Keratinocyte (primary cell): ENCODE data around the gene SNAPC4. TPM values are rescaled to one million over a fixed set of nuclear protein-coding genes. Genes with fewer than 3 reads are reported as not detected.

Source experiments
- DNase-seq: peaks from one replicate; pipeline ENCODE4 v3.0.0-alpha.2; 2011; ENCODE audit warnings: low read depth, missing footprints, low spot score
- FAIRE-seq: peaks from 2 replicates; lab custom pipeline; 2011; peaks lifted over from hg19 to GRCh38; lab: Jason Lieb, UNC
- H2AFZ ChIP-seq: 2 replicates; pipeline ENCODE4 v1.6.0; 2012; ENCODE audit warnings: low read length, control low read depth, inconsistent platforms; ENCODE audit not compliant: control insufficient read depth
- H3K27ac ChIP-seq: 2 replicates; pipeline ENCODE4 v1.5.1; 2011; ENCODE audit warnings: low read length; ENCODE audit not compliant: control insufficient read depth, insufficient read depth
- H3K27me3 ChIP-seq: 3 replicates; pipeline ENCODE4 v1.6.0; 2011; ENCODE audit warnings: low read length; ENCODE audit not compliant: control insufficient read depth, insufficient read depth; ENCODE audit errors: extremely low read depth
- H3K36me3 ChIP-seq, 2 experiments: 2 replicates in 1 of 2; 3 replicates in 1 of 2; pipeline ENCODE4 v1.5.1; 2011; ENCODE audit warnings: low read length in 2 of 2, mild to moderate bottlenecking in 1 of 2; ENCODE audit not compliant: control insufficient read depth in 2 of 2, insufficient read depth in 2 of 2; ENCODE audit errors: extremely low read depth in 1 of 2
- H3K4me1 ChIP-seq: 3 replicates; pipeline ENCODE4 v1.5.1; 2011; ENCODE audit warnings: low read length; ENCODE audit not compliant: control insufficient read depth, insufficient read depth; ENCODE audit errors: extremely low read depth
- H3K4me2 ChIP-seq: 3 replicates; pipeline ENCODE4 v1.6.0; 2011; ENCODE audit warnings: low read depth, low read length; ENCODE audit not compliant: control insufficient read depth, insufficient read depth; ENCODE audit errors: extremely low read depth
- H3K4me3 ChIP-seq, 3 experiments: fragments of 200-600 bp in 1 of 3; sonication (generic) in 1 of 3; 2 replicates in 2 of 3; 3 replicates in 1 of 3; pipeline ENCODE4 v1.5.1; 2011 to 2016; ENCODE audit warnings: low read length in 3 of 3, mild to moderate bottlenecking in 3 of 3, control low read depth in 2 of 3, inconsistent platforms in 1 of 3, low read depth in 1 of 3, mixed read lengths in 1 of 3, mixed run types in 1 of 3, moderate library complexity in 1 of 3; ENCODE audit not compliant: control insufficient read depth in 2 of 3, insufficient read depth in 2 of 3; ENCODE audit errors: extremely low read depth in 1 of 3
- H3K79me2 ChIP-seq: 2 replicates; pipeline ENCODE4 v1.6.0; 2012; ENCODE audit warnings: low read length; ENCODE audit not compliant: control insufficient read depth, insufficient read depth
- H3K9ac ChIP-seq: 3 replicates; pipeline ENCODE4 v1.6.0; 2011; ENCODE audit warnings: low read length; ENCODE audit not compliant: control insufficient read depth, insufficient read depth; ENCODE audit errors: extremely low read depth
- H3K9me1 ChIP-seq: 3 replicates; pipeline ENCODE4 v1.6.0; 2011; ENCODE audit warnings: low read length; ENCODE audit not compliant: control insufficient read depth, insufficient read depth; ENCODE audit errors: extremely low read depth
- H3K9me3 ChIP-seq: 2 replicates; pipeline ENCODE4 v1.5.1; 2012; ENCODE audit warnings: low read depth, low read length; ENCODE audit not compliant: control insufficient read depth
- H4K20me1 ChIP-seq: 3 replicates; pipeline ENCODE4 v1.6.0; 2011; ENCODE audit warnings: low read length; ENCODE audit not compliant: control insufficient read depth, insufficient read depth; ENCODE audit errors: extremely low read depth
- EZH2 ChIP-seq: IDR thresholded peaks from one replicate; pipeline ENCODE4 v1.6.1; 2012; ENCODE audit warnings: inconsistent platforms, mild to moderate bottlenecking, low read length, moderate library complexity
- dilution Hi-C: fragments of 300-500 bp; cut with MboI; formaldehyde crosslinking; loops from one replicate; pipeline ENCODE4 v1.7.0; 2020; ENCODE audit warnings: low sequenced_read_pairs; ENCODE audit not compliant: extremely low pct_ligation_motif_present
- polyA plus RNA-seq, 5 experiments: library from polyadenylated mRNA; depleted of rRNA in 3 of 5; stranded (reverse) in 3 of 5; stranded (forward) in 1 of 5; unstranded in 1 of 5; fragments of >200 nt; gene quantifications; 1 replicate in 1 of 5; 2 replicates in 3 of 5; 3 replicates in 1 of 5; pipeline versions ENCODE4 v1.2.1 to v1.2.3, GENCODE V29; 2011 to 2012; ENCODE audit warnings: missing spikeins in 2 of 5, low read depth in 1 of 5, low replicate concordance in 1 of 5
- TF ChIP-seq, protein P1 (sequence below), 3 experiments: IDR thresholded peaks in 1 of 3; conservative IDR thresholded peaks in 1 of 3; optimal IDR thresholded peaks in 1 of 3; 2 replicates in 2 of 3; 3 replicates in 1 of 3; pipeline versions ENCODE3 to v1.5.1; 2011; ENCODE audit warnings: low read length in 3 of 3, mild to moderate bottlenecking in 3 of 3, moderate library complexity in 2 of 3, control low read depth in 1 of 3, inconsistent platforms in 1 of 3; ENCODE audit not compliant: insufficient read depth in 2 of 3; ENCODE audit errors: extremely low read depth in 1 of 3

Gene SNAPC4
- polyA plus RNA-seq, 1 donor (not counting 4 experiments of a cell fraction or from before 2014, with no cell fraction given) = 3.6 TPM

DNA sequence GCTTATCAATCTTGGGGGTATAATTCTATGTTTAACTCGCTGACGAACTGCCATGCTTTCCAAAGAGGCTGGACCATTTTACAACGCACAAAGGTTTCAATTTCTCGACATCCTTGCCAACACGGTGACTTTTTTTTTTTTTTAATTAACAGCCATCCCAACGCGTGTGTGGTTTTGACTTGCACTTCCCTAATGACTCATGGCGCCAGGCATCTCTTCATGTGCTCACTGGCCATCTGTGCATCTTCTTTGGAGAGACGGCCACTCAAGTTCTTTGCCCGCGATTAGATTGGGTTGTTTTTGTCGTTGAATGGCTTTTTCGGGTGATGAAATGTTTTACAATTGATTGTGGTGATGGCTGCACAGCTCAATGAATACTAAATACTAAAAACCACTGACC is 14.0 kb downstream of the SNAPC4 start:
- Histone ChIP-seq H3K9ac (no peak overlapping the region), H3K4me1 (no peaks in the 10 kb centered on the region), H3K27me3 (no peaks in the 10 kb centered on the region), H3K79me2 (no peaks in the 10 kb centered on the region), H2AFZ (no peak overlapping the region), H3K27ac (no peak overlapping the region), H3K4me3 (no peak overlapping the region), H3K9me3 (no peaks in the 10 kb centered on the region), H3K36me3 (peaks cover 24 to 54% of the 10 kb centered on the region in 2 experiments), H3K4me2 (no peak overlapping the region), H3K9me1 (no peaks in the 10 kb centered on the region), H4K20me1 (peaks cover 2% of the 10 kb centered on the region)
- dilution Hi-C loops = no loop called here
- DNase-seq (no peak), FAIRE-seq (no peak)
- no peak for TF ChIP-seq EZH2
- TF ChIP-seq, protein P1, sequence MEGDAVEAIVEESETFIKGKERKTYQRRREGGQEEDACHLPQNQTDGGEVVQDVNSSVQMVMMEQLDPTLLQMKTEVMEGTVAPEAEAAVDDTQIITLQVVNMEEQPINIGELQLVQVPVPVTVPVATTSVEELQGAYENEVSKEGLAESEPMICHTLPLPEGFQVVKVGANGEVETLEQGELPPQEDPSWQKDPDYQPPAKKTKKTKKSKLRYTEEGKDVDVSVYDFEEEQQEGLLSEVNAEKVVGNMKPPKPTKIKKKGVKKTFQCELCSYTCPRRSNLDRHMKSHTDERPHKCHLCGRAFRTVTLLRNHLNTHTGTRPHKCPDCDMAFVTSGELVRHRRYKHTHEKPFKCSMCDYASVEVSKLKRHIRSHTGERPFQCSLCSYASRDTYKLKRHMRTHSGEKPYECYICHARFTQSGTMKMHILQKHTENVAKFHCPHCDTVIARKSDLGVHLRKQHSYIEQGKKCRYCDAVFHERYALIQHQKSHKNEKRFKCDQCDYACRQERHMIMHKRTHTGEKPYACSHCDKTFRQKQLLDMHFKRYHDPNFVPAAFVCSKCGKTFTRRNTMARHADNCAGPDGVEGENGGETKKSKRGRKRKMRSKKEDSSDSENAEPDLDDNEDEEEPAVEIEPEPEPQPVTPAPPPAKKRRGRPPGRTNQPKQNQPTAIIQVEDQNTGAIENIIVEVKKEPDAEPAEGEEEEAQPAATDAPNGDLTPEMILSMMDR (optimal IDR thresholded peaks at IDR 0.05 in 1 of 3, IDR thresholded peaks at IDR 0.05 in 1 of 3, conservative IDR thresholded peaks at IDR 0.05 in 1 of 3; ENCODE audit: extremely low read depth in 1 of 3, insufficient read depth in 2 of 3, low read length in 3 of 3) = no peak

DNA sequence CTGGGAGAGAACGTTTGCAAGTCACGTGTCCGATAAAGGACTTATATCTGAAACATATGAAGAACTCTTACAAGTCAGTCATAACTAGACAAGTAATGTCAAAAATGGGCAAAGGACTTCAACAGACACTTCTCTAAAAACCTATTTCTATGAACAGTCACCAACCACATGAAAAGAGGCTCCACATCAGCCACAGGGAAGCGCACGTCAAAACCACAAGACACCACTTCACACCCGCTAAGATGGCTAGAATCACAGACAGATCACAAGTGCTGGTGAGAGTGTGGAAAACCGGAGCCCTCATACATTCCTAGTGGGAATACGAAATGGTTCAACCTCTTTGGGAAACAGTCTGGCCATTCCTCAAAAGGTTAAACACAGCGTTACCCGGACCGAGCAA is 15.0 kb downstream of the SNAPC4 start:
- Histone ChIP-seq H3K9me3 (no peaks in the 10 kb centered on the region), H3K27ac (no peak overlapping the region), H3K4me3 (no peak overlapping the region), H3K9ac (no peak overlapping the region), H3K27me3 (no peaks in the 10 kb centered on the region), H2AFZ (no peak overlapping the region), H3K4me1 (no peaks in the 10 kb centered on the region), H3K4me2 (no peak overlapping the region), H4K20me1 (peaks cover 2% of the 10 kb centered on the region), H3K9me1 (no peaks in the 10 kb centered on the region), H3K36me3 (peaks cover 31 to 55% of the 10 kb centered on the region in 2 experiments), H3K79me2 (no peaks in the 10 kb centered on the region)
- dilution Hi-C loops = no loop called here
- no peak for DNase-seq
- no peak for TF ChIP-seq EZH2
- TF ChIP-seq, protein P1 (optimal IDR thresholded peaks at IDR 0.05 in 1 of 3, IDR thresholded peaks at IDR 0.05 in 1 of 3, conservative IDR thresholded peaks at IDR 0.05 in 1 of 3; ENCODE audit: extremely low read depth in 1 of 3, insufficient read depth in 2 of 3, low read length in 3 of 3) = no peak
- FAIRE-seq = no peak
